HK-2 (cell line): ENCODE results near the gene GORASP1.
A peak's percentile ranks its signal among the peaks of the same experiment; 100 is the strongest.
"Not testable (repeated sequence)": the region's sequence is repeated elsewhere in the genome, so short reads cannot be mapped to it uniquely, and the experiment has no call there.

Experiments
- DNase-seq: peaks from one replicate; pipeline ENCODE4 v3.0.0-alpha.2; 2018; ENCODE audit not compliant: unreplicated experiment

The GORASP1 gene

GRCh38 chr3:39064646-39065045, 42.8 kb downstream of the GORASP1 start:
- no peak for DNase-seq

GRCh38 chr3:39063143-39063542, 44.3 kb downstream of the GORASP1 start:
- DNase-seq, result no peak

- no peak for DNase-seq
Measured at GRCh38 chr3:39062180-39062579, 45.2 kb downstream of the GORASP1 start.

- DNase-seq, result not testable (repeated sequence)
Measured at GRCh38 chr3:39061228-39061627, 46.2 kb downstream of the GORASP1 start.

GRCh38 chr3:39056151-39056550, 51.3 kb downstream of the GORASP1 start:
- DNase-seq, result no peak

- no peak for DNase-seq
Measured at GRCh38 chr3:39053696-39054095, 53.7 kb downstream of the GORASP1 start.

GRCh38 chr3:39052583-39052982, 54.8 kb downstream of the GORASP1 start:
- no peak for DNase-seq

GRCh38 chr3:39051649-39052561, 55.5 kb downstream of the GORASP1 start, which contains the start of the genes SCN11A and WDR48:
TSS of gene SCN11A (minus strand) at chr3:39051944. CDS start at chr3:38950362, 101,582 bp downstream.
TSS of gene WDR48 (plus strand) at chr3:39052016. CDS start at chr3:39052026, 10 bp downstream.
- peak; percentile 77 for DNase-seq

GRCh38 chr3:39050029-39050428, 57.4 kb downstream of the GORASP1 start:
- no peak for DNase-seq
